Activated naive CD4-positive, alpha-beta T cell treated with anti-CD3 and anti-CD28 coated beads, Interleukin-2, amount 50 U/mL, for 72 hours (primary cell): ENCODE results near the gene XPNPEP3. TPM values are rescaled to one million over a fixed set of nuclear protein-coding genes. Genes with fewer than 3 reads are reported as not detected.
"Not testable (repeated sequence)": the region's sequence is repeated elsewhere in the genome, so short reads cannot be mapped to it uniquely, and the experiment has no call there.

ENCODE experiments used
- ATAC-seq, 2 donors: fragments of 150-1000 bp; cut with Tn5 transposase; 2 replicates each; pipeline ENCODE4 v1.10.0; 2021; ENCODE audit warnings: mild to moderate bottlenecking in 2 of 2, moderate library complexity in 2 of 2
- DNase-seq, 2 donors: peaks; one replicate each; pipeline ENCODE4 v3.0.0; 2021 to 2022; ENCODE audit warnings: low spot score in 2 of 2
- H3K27ac Mint-ChIP-seq, 2 donors: one replicate each; pipeline ENCODE4 v1.8.0; 2022; ENCODE audit warnings: mild to moderate bottlenecking in 2 of 2, mixed read lengths in 2 of 2
- H3K36me3 Mint-ChIP-seq, 2 donors: one replicate each; pipeline ENCODE4 v1.8.0; 2022; ENCODE audit warnings: mixed read lengths in 2 of 2
- H3K9me3 Mint-ChIP-seq, 2 donors: one replicate each; pipeline ENCODE4 v1.8.0; 2022; ENCODE audit warnings: mixed read lengths in 2 of 2
- total RNA-seq, 2 donors: library from RNA; stranded (reverse); gene quantifications; one replicate each; pipeline ENCODE4 v1.2.3, GENCODE V29; 2022

Gene XPNPEP3
- total RNA-seq, result 10 to 100 TPM; 11.3 to 17.6 TPM

- ATAC-seq (peak; percentile 92 to 94), DNase-seq (peak; percentile 94 to 96)
- no peaks in the 10 kb centered on the region for H3K9me3 Mint-ChIP-seq
- H3K27ac Mint-ChIP-seq, result peak within 1 kb of the TSS; percentile 95 to 100
- H3K36me3 Mint-ChIP-seq, result peaks cover 20 to 21% of the 10 kb centered on the region in 2 donors
These were observed at the start of gene XPNPEP3, which contains the start of gene ST13 for GRCh38 chr22:40856513-40857308. XPNPEP3 (plus strand) TSS chr22:40857148; CDS start chr22:40857182, 34 bp downstream. ST13 (minus strand) TSS chr22:40856639; CDS start chr22:40856540, 99 bp downstream.

- no peak overlapping the region for H3K27ac Mint-ChIP-seq
- no peak for ATAC-seq
- DNase-seq, result no peak
These were observed 48.7 kb upstream of the XPNPEP3 start for GRCh38 chr22:40808018-40808841.

GRCh38 chr22:40813912-40814315, 43.0 kb upstream of the XPNPEP3 start:
- Mint-ChIP-seq H3K36me3 (peaks cover 18 to 30% of the 10 kb centered on the region in 2 donors), H3K9me3 (no peaks in the 10 kb centered on the region)
- ATAC-seq, result no peak

More at GRCh38 chr22:40808018-40808841, 48.7 kb upstream of the XPNPEP3 start:
- peaks cover 0 to 5% of the 10 kb centered on the region in 2 donors for H3K36me3 Mint-ChIP-seq
- no peaks in the 10 kb centered on the region for H3K9me3 Mint-ChIP-seq

GRCh38 chr22:40817737-40818136, 39.2 kb upstream of the XPNPEP3 start:
- peaks cover 21 to 26% of the 10 kb centered on the region in 2 donors for H3K36me3 Mint-ChIP-seq
- DNase-seq, result no peak
- no peak for ATAC-seq

More at GRCh38 chr22:40813912-40814315, 43.0 kb upstream of the XPNPEP3 start:
- H3K27ac Mint-ChIP-seq, result no peak overlapping the region
- DNase-seq, result no peak

GRCh38 chr22:40818192-40818746, 38.7 kb upstream of the XPNPEP3 start:
- peaks cover 21 to 26% of the 10 kb centered on the region in 2 donors for H3K36me3 Mint-ChIP-seq
- peak overlapping the region; percentile 97 for H3K27ac Mint-ChIP-seq
- no peaks in the 10 kb centered on the region for H3K9me3 Mint-ChIP-seq
- ATAC-seq (peak in 1 of 2 donors; percentile 33), DNase-seq (peak in 1 of 2 donors; percentile 5)

More at GRCh38 chr22:40817737-40818136, 39.2 kb upstream of the XPNPEP3 start:
- Mint-ChIP-seq H3K27ac (peak overlapping the region; percentile 40 to 97), H3K9me3 (no peaks in the 10 kb centered on the region)

- H3K27ac Mint-ChIP-seq, result peak within 1 kb of the TSS; percentile 97
- ATAC-seq, result peak; percentile 85 to 94
These were observed 38.0 kb upstream of the XPNPEP3 start, which contains the start of gene SLC25A17 for GRCh38 chr22:40818747-40819598. SLC25A17 (minus strand) TSS chr22:40819346; CDS start chr22:40819248, 98 bp downstream.

GRCh38 chr22:40819599-40820140, 37.3 kb upstream of the XPNPEP3 start:
- peak overlapping the region; percentile 44 to 97 for H3K27ac Mint-ChIP-seq
- no peaks in the 10 kb centered on the region for H3K9me3 Mint-ChIP-seq
- peaks cover 21 to 26% of the 10 kb centered on the region in 2 donors for H3K36me3 Mint-ChIP-seq
- DNase-seq, result no peak
- ATAC-seq, result peak in 1 of 2 donors; percentile 20

More at GRCh38 chr22:40818747-40819598, 38.0 kb upstream of the XPNPEP3 start, which contains the start of gene SLC25A17:
- H3K36me3 Mint-ChIP-seq, result peaks cover 21 to 26% of the 10 kb centered on the region in 2 donors
- no peaks in the 10 kb centered on the region for H3K9me3 Mint-ChIP-seq
- DNase-seq, result peak; percentile 86 to 87

- ATAC-seq (no peak), DNase-seq (no peak)
- Mint-ChIP-seq H3K9me3 (no peaks in the 10 kb centered on the region), H3K36me3 (peaks cover 6% of the 10 kb centered on the region in 2 donors), H3K27ac (no peak overlapping the region)
These were observed 33.5 kb upstream of the XPNPEP3 start for GRCh38 chr22:40823426-40823825.

GRCh38 chr22:40826292-40826691, 30.7 kb upstream of the XPNPEP3 start:
- not testable (repeated sequence) for H3K36me3 Mint-ChIP-seq, ATAC-seq, H3K27ac Mint-ChIP-seq, H3K9me3 Mint-ChIP-seq, DNase-seq

- Mint-ChIP-seq H3K27ac (peak overlapping the region in 1 of 2 donors; percentile 14), H3K9me3 (no peaks in the 10 kb centered on the region), H3K36me3 (peaks cover 5 to 6% of the 10 kb centered on the region in 2 donors)
- DNase-seq (no peak), ATAC-seq (no peak)
These were observed 29.8 kb upstream of the XPNPEP3 start for GRCh38 chr22:40826984-40827741.

- no peak overlapping the region for H3K27ac Mint-ChIP-seq
- peaks cover 5 to 6% of the 10 kb centered on the region in 2 donors for H3K36me3 Mint-ChIP-seq
- H3K9me3 Mint-ChIP-seq, result no peaks in the 10 kb centered on the region
- DNase-seq (no peak), ATAC-seq (no peak)
These were observed 27.8 kb upstream of the XPNPEP3 start for GRCh38 chr22:40829131-40829530.

- H3K9me3 Mint-ChIP-seq, result no peaks in the 10 kb centered on the region
- DNase-seq (no peak), ATAC-seq (no peak)
- no peak overlapping the region for H3K27ac Mint-ChIP-seq
- peaks cover 5 to 6% of the 10 kb centered on the region in 2 donors for H3K36me3 Mint-ChIP-seq
These were observed 22.3 kb upstream of the XPNPEP3 start for GRCh38 chr22:40834619-40835018.

GRCh38 chr22:40838486-40838885, 18.5 kb upstream of the XPNPEP3 start:
- no peak overlapping the region for H3K27ac Mint-ChIP-seq
- peaks cover 0 to 8% of the 10 kb centered on the region in 2 donors for H3K36me3 Mint-ChIP-seq
- ATAC-seq (no peak), DNase-seq (no peak)
- H3K9me3 Mint-ChIP-seq, result no peaks in the 10 kb centered on the region

GRCh38 chr22:40844951-40845350, 12.0 kb upstream of the XPNPEP3 start:
- no peak overlapping the region for H3K27ac Mint-ChIP-seq
- no peaks in the 10 kb centered on the region for H3K9me3 Mint-ChIP-seq
- peaks cover 0 to 12% of the 10 kb centered on the region in 2 donors for H3K36me3 Mint-ChIP-seq
- ATAC-seq (no peak), DNase-seq (no peak)

- not testable (repeated sequence) for H3K36me3 Mint-ChIP-seq, H3K9me3 Mint-ChIP-seq, H3K27ac Mint-ChIP-seq, ATAC-seq, DNase-seq
These were observed 11.1 kb upstream of the XPNPEP3 start for GRCh38 chr22:40845816-40846215.
